ENCODE measurements around the gene RMI2. TPM values are rescaled to one million over a fixed set of nuclear protein-coding genes. Genes with fewer than 3 reads are reported as not detected.

The RMI2 gene
- total and polyA plus RNA-seq, 2 donors (not counting 1 experiment from before 2014, with no cell fraction given) = 6.6 to 6.8 TPM

- H4K20me1 ChIP-seq (ENCODE audit: control insufficient read depth, extremely low read depth, insufficient read depth, low read length) = no peaks in the 10 kb centered on the region
- no peaks in the 10 kb centered on the region for H3K4me1 ChIP-seq (ENCODE audit: control insufficient read depth, extremely low read depth, insufficient read depth, low read length)
Observed at GRCh38 chr16:11340710-11341109, 4.5 kb upstream of the RMI2 start.

GRCh38 chr16:11341371-11341770 is 3.9 kb upstream of the RMI2 start:
- no peak overlapping the region for H3K9ac ChIP-seq (ENCODE audit: insufficient read depth, low read length)
- H2AFZ ChIP-seq (ENCODE audit: low read length) = no peak overlapping the region
- TF ChIP-seq EZH2 (IDR thresholded peaks at IDR 0.05; ENCODE audit: low read length, missing control alignments) (no peak), CTCF (conservative IDR thresholded peaks at IDR 0.05 in 1 of 2, IDR thresholded peaks at IDR 0.05 in 1 of 2; ENCODE audit: low read depth in 1 of 2, low read length in 2 of 2) (no peak)
- H3K36me3 ChIP-seq (ENCODE audit: control insufficient read depth, insufficient read depth, low read length) = no peaks in the 10 kb centered on the region
- DNase-seq (ENCODE audit: low read depth in 2 of 2) = no peak
- H3K4me2 ChIP-seq (ENCODE audit: extremely low read depth, insufficient read depth, low read length) = no peak overlapping the region
- no peaks in the 10 kb centered on the region for H3K27me3 ChIP-seq (ENCODE audit: control insufficient read depth, insufficient read depth, low read length)
- no peaks in the 10 kb centered on the region for H3K4me1 ChIP-seq (ENCODE audit: control insufficient read depth, extremely low read depth, insufficient read depth, low read length)
- no peaks in the 10 kb centered on the region for H4K20me1 ChIP-seq (ENCODE audit: control insufficient read depth, extremely low read depth, insufficient read depth, low read length)
- H3K27ac ChIP-seq (ENCODE audit: insufficient read depth, low read length) = no peak overlapping the region
- H3K79me2 ChIP-seq (ENCODE audit: control insufficient read depth, insufficient read depth, low read length) = no peaks in the 10 kb centered on the region
- H3K4me3 ChIP-seq (replicated peaks in 1 of 4; ENCODE audit: control extremely low read depth in 1 of 4, insufficient read depth in 1 of 4, low read depth in 3 of 4, low read length in 4 of 4) = no peak overlapping the region
- H3K9me3 ChIP-seq (ENCODE audit: control insufficient read depth, insufficient read depth, low read depth, low read length) = no peaks in the 10 kb centered on the region

More at GRCh38 chr16:11340710-11341109, 4.5 kb upstream of the RMI2 start:
- H2AFZ ChIP-seq (ENCODE audit: low read length) = no peak overlapping the region
- H3K36me3 ChIP-seq (ENCODE audit: control insufficient read depth, insufficient read depth, low read length) = no peaks in the 10 kb centered on the region
- no peak overlapping the region for H3K4me3 ChIP-seq (replicated peaks in 1 of 4; ENCODE audit: control extremely low read depth in 1 of 4, insufficient read depth in 1 of 4, low read depth in 3 of 4, low read length in 4 of 4)
- no peak for TF ChIP-seq CTCF (conservative IDR thresholded peaks at IDR 0.05 in 1 of 2, IDR thresholded peaks at IDR 0.05 in 1 of 2; ENCODE audit: low read depth in 1 of 2, low read length in 2 of 2)
- TF ChIP-seq EZH2 (IDR thresholded peaks at IDR 0.05; ENCODE audit: low read length, missing control alignments) = no peak
- H3K4me2 ChIP-seq (ENCODE audit: extremely low read depth, insufficient read depth, low read length) = no peak overlapping the region
- no peaks in the 10 kb centered on the region for H3K27me3 ChIP-seq (ENCODE audit: control insufficient read depth, insufficient read depth, low read length)
- no peaks in the 10 kb centered on the region for H3K9me3 ChIP-seq (ENCODE audit: control insufficient read depth, insufficient read depth, low read depth, low read length)
- H3K9ac ChIP-seq (ENCODE audit: insufficient read depth, low read length) = no peak overlapping the region
- H3K27ac ChIP-seq (ENCODE audit: insufficient read depth, low read length) = no peak overlapping the region
- no peak for DNase-seq (ENCODE audit: low read depth in 2 of 2)
- no peaks in the 10 kb centered on the region for H3K79me2 ChIP-seq (ENCODE audit: control insufficient read depth, insufficient read depth, low read length)

GRCh38 chr16:11342021-11342855 is 3.0 kb upstream of the RMI2 start:
- Histone ChIP-seq H3K4me1 (ENCODE audit: control insufficient read depth, extremely low read depth, insufficient read depth, low read length) (no peaks in the 10 kb centered on the region), H3K79me2 (ENCODE audit: control insufficient read depth, insufficient read depth, low read length) (no peaks in the 10 kb centered on the region), H3K4me3 (replicated peaks in 1 of 4; ENCODE audit: control extremely low read depth in 1 of 4, insufficient read depth in 1 of 4, low read depth in 3 of 4, low read length in 4 of 4) (no peak overlapping the region), H3K36me3 (ENCODE audit: control insufficient read depth, insufficient read depth, low read length) (no peaks in the 10 kb centered on the region), H4K20me1 (ENCODE audit: control insufficient read depth, extremely low read depth, insufficient read depth, low read length) (no peaks in the 10 kb centered on the region), H3K27me3 (ENCODE audit: control insufficient read depth, insufficient read depth, low read length) (no peaks in the 10 kb centered on the region), H3K9me3 (ENCODE audit: control insufficient read depth, insufficient read depth, low read depth, low read length) (no peaks in the 10 kb centered on the region), H2AFZ (ENCODE audit: low read length) (no peak overlapping the region), H3K4me2 (ENCODE audit: extremely low read depth, insufficient read depth, low read length) (no peak overlapping the region), H3K27ac (ENCODE audit: insufficient read depth, low read length) (no peak overlapping the region), H3K9ac (ENCODE audit: insufficient read depth, low read length) (no peak overlapping the region)
- TF ChIP-seq EZH2 (IDR thresholded peaks at IDR 0.05; ENCODE audit: low read length, missing control alignments) = no peak
- no peak for TF ChIP-seq CTCF (conservative IDR thresholded peaks at IDR 0.05 in 1 of 2, IDR thresholded peaks at IDR 0.05 in 1 of 2; ENCODE audit: low read depth in 1 of 2, low read length in 2 of 2)
- DNase-seq (ENCODE audit: low read depth in 2 of 2) = no peak
